H1 (cell line): Measurements from ENCODE around the gene ABL2. TPM values are rescaled to one million over a fixed set of nuclear protein-coding genes. Genes with fewer than 3 reads are reported as not detected.

Source experiments
- CTCF ChIA-PET: fragments of 300-600 bp; sonication (Branson Sonifier 250); formaldehyde crosslinking; loops from one replicate; lab custom pipeline; 2021; ENCODE audit not compliant: partially characterized antibody; lab: Charles Lee
- POLR2A ChIA-PET: fragments of 300-600 bp; sonication (Branson Sonifier 250); formaldehyde crosslinking; loops from one replicate; lab custom pipeline; 2021; ENCODE audit warnings: inconsistent platforms; ENCODE audit not compliant: partially characterized antibody; lab: Charles Lee
- DNase-seq, 2 experiments: peaks; one replicate each; pipeline versions ENCODE4 v3.0.0 to v3.0.0-alpha.2; 2010 to 2022; ENCODE audit warnings: low spot score in 2 of 2, low read depth in 1 of 2, mixed read lengths in 1 of 2
- FAIRE-seq: peaks from 2 replicates; lab custom pipeline; 2011; peaks lifted over from hg19 to GRCh38; lab: Jason Lieb, UNC
- H2AFZ ChIP-seq: 2 replicates; pipeline ENCODE4 v1.8.1; 2012; ENCODE audit warnings: low read length, inconsistent platforms
- H2AK5ac ChIP-seq: 2 replicates; pipeline ENCODE4 v1.6.1; 2013; ENCODE audit warnings: low read depth, low read length
- H2BK120ac ChIP-seq: replicated peaks from 2 replicates; pipeline ENCODE3; 2013; ENCODE audit warnings: low read depth, low read length, inconsistent platforms
- H2BK12ac ChIP-seq: 2 replicates; pipeline ENCODE4 v1.6.1; 2013; ENCODE audit warnings: low read depth, low read length
- H2BK15ac ChIP-seq: 2 replicates; pipeline ENCODE4 v1.6.1; 2013; ENCODE audit warnings: low read length
- H2BK20ac ChIP-seq: 2 replicates; pipeline ENCODE4 v1.6.1; 2013; ENCODE audit warnings: low read length
- H2BK5ac ChIP-seq: 2 replicates; pipeline ENCODE4 v1.6.1; 2013; ENCODE audit warnings: low read depth, low read length
- H3K14ac ChIP-seq: 2 replicates; pipeline ENCODE4 v1.6.1; 2013; ENCODE audit warnings: inconsistent platforms; ENCODE audit not compliant: insufficient read length
- H3K18ac ChIP-seq: 2 replicates; pipeline ENCODE4 v1.6.1; 2013; ENCODE audit warnings: low read length; ENCODE audit errors: extremely low read depth
- H3K23ac ChIP-seq: 2 replicates; pipeline ENCODE4 v1.6.1; 2013; ENCODE audit warnings: inconsistent platforms; ENCODE audit not compliant: insufficient read length
- H3K23me2 ChIP-seq: 2 replicates; pipeline ENCODE4 v1.6.1; 2013; ENCODE audit warnings: low read depth, low read length
- H3K27ac ChIP-seq: 2 replicates; pipeline ENCODE4 v1.6.1; 2011; ENCODE audit warnings: low read depth, low read length, inconsistent platforms
- H3K27me3 ChIP-seq, 4 experiments: replicated peaks in 1 of 4; 1 replicate in 1 of 4; 2 replicates in 3 of 4; pipeline versions ENCODE4 v1.6.1 to v1.8.1; 2011 to 2013; ENCODE audit warnings: low read length in 3 of 4, mild to moderate bottlenecking in 3 of 4, inconsistent platforms in 2 of 4, mixed read lengths in 2 of 4, moderate library complexity in 1 of 4; ENCODE audit not compliant: control insufficient read depth in 3 of 4, insufficient read depth in 3 of 4; ENCODE audit errors: extremely low read depth in 1 of 4
- H3K36me3 ChIP-seq, 4 experiments: 2 replicates each; pipeline versions ENCODE4 v1.6.1 to v1.8.1; 2011 to 2013; ENCODE audit warnings: mild to moderate bottlenecking in 4 of 4, low read length in 3 of 4, moderate library complexity in 2 of 4, control low read depth in 1 of 4, inconsistent platforms in 1 of 4; ENCODE audit not compliant: insufficient read depth in 4 of 4, control insufficient read depth in 2 of 4
- H3K4ac ChIP-seq: replicated peaks from 2 replicates; pipeline ENCODE3; 2013; ENCODE audit warnings: low read length, low read depth, mixed read lengths, inconsistent platforms; ENCODE audit not compliant: insufficient read length
- H3K4me1 ChIP-seq, 4 experiments: replicated peaks in 1 of 4; 1 replicate in 1 of 4; 2 replicates in 3 of 4; pipeline versions ENCODE4 v1.6.1 to v1.8.1; 2011 to 2013; ENCODE audit warnings: low read length in 3 of 4, inconsistent platforms in 2 of 4, mixed read lengths in 1 of 4; ENCODE audit not compliant: insufficient read depth in 4 of 4, control insufficient read depth in 3 of 4
- H3K4me2 ChIP-seq, 2 experiments: 2 replicates each; pipeline versions ENCODE4 v1.6.1 to v1.8.1; 2011 to 2013; ENCODE audit warnings: low read depth in 2 of 2, low read length in 2 of 2, control low read depth in 1 of 2, inconsistent platforms in 1 of 2, mild to moderate bottlenecking in 1 of 2; ENCODE audit not compliant: insufficient read depth in 1 of 2
- H3K4me3 ChIP-seq, 4 experiments: fragments of 200-600, 300-600 bp in 1 of 4; sonication (generic), shearing (Covaris generic), sonication (Bioruptor Twin) in 1 of 4; 2 replicates each; pipeline versions ENCODE4 v1.5.1 to v1.8.1; 2011 to 2016; ENCODE audit warnings: low read length in 4 of 4, low read depth in 3 of 4, control low read depth in 2 of 4, inconsistent platforms in 2 of 4, mild to moderate bottlenecking in 2 of 4, mixed read lengths in 1 of 4, moderate library complexity in 1 of 4; ENCODE audit not compliant: insufficient read depth in 2 of 4; ENCODE audit errors: extremely low read depth in 1 of 4
- H3K56ac ChIP-seq: replicated peaks from 2 replicates; pipeline ENCODE3; 2013; ENCODE audit warnings: low read depth, mild to moderate bottlenecking, mixed read lengths, low read length, inconsistent platforms; ENCODE audit not compliant: insufficient read length
- H3K79me1 ChIP-seq: 2 replicates; pipeline ENCODE4 v1.6.1; 2013; ENCODE audit warnings: low read depth, low read length, control low read depth
- H3K79me2 ChIP-seq, 2 experiments: 2 replicates each; pipeline versions ENCODE4 v1.6.1 to v1.8.1; 2012 to 2013; ENCODE audit warnings: low read length in 2 of 2, mild to moderate bottlenecking in 2 of 2, inconsistent platforms in 1 of 2; ENCODE audit not compliant: insufficient read depth in 2 of 2, control insufficient read depth in 1 of 2
- H3K9ac ChIP-seq, 4 experiments: replicated peaks in 1 of 4; 1 replicate in 1 of 4; 2 replicates in 3 of 4; pipeline versions ENCODE4 v1.6.1 to v1.8.1; 2011 to 2013; ENCODE audit warnings: low read depth in 3 of 4, low read length in 3 of 4, control low read depth in 2 of 4, mild to moderate bottlenecking in 2 of 4, moderate library complexity in 2 of 4, inconsistent platforms in 1 of 4; ENCODE audit errors: extremely low read depth in 1 of 4
- H3K9me3 ChIP-seq, 2 experiments: 2 replicates each; pipeline versions ENCODE4 v1.6.1 to v1.8.1; 2012 to 2013; ENCODE audit warnings: mild to moderate bottlenecking in 2 of 2, moderate library complexity in 2 of 2, control low read depth in 1 of 2, inconsistent platforms in 1 of 2, low read depth in 1 of 2, low read length in 1 of 2, mixed read lengths in 1 of 2; ENCODE audit not compliant: insufficient read depth in 2 of 2
- H4K20me1 ChIP-seq, 2 experiments: replicated peaks in 1 of 2; 2 replicates each; pipeline versions ENCODE3 to v1.8.1; 2011 to 2013; ENCODE audit warnings: inconsistent platforms in 2 of 2, low read length in 2 of 2, mild to moderate bottlenecking in 1 of 2; ENCODE audit not compliant: insufficient read depth in 2 of 2, control insufficient read depth in 1 of 2
- H4K5ac ChIP-seq: 2 replicates; pipeline ENCODE4 v1.6.1; 2013; ENCODE audit warnings: low read length, low read depth, mixed read lengths, inconsistent platforms; ENCODE audit not compliant: insufficient read length
- H4K8ac ChIP-seq: 2 replicates; pipeline ENCODE4 v1.8.0; 2013; ENCODE audit warnings: mild to moderate bottlenecking, moderate library complexity, low read length, inconsistent platforms; ENCODE audit not compliant: insufficient read depth; ENCODE audit errors: extremely low read depth
- H4K91ac ChIP-seq: replicated peaks from 2 replicates; pipeline ENCODE3; 2013; ENCODE audit warnings: low read length, mixed read lengths, inconsistent platforms; ENCODE audit not compliant: insufficient read length
- FOSL1 ChIP-seq: IDR thresholded peaks from 2 replicates; pipeline ENCODE4 v1.6.1; 2011; ENCODE audit warnings: mild to moderate bottlenecking, low read depth, low read length, moderate library complexity; ENCODE audit not compliant: insufficient read depth
- HDAC6 ChIP-seq: IDR thresholded peaks from one replicate; pipeline ENCODE4 v1.7.1; 2012; ENCODE audit warnings: low read depth, mild to moderate bottlenecking, inconsistent platforms, low read length, moderate library complexity
- KDM1A ChIP-seq: fragments of 200-600, 300-600 bp; sonication (generic); IDR thresholded peaks from 2 replicates; pipeline ENCODE4 v1.7.1; 2016; ENCODE audit warnings: mild to moderate bottlenecking, low read length, borderline replicate concordance
- KDM4A ChIP-seq: IDR thresholded peaks from one replicate; pipeline ENCODE4 v1.7.1; 2012; ENCODE audit warnings: low read depth, mild to moderate bottlenecking, moderate library complexity, low read length, inconsistent platforms; ENCODE audit not compliant: severe bottlenecking
- MAX ChIP-seq: IDR thresholded peaks from 2 replicates; pipeline ENCODE4 v1.6.1; 2012; ENCODE audit warnings: inconsistent platforms
- NANOG ChIP-seq: IDR thresholded peaks from 2 replicates; pipeline ENCODE4 v1.6.1; 2011; ENCODE audit warnings: low read length, low read depth, mild to moderate bottlenecking, inconsistent platforms; ENCODE audit not compliant: insufficient read depth, poor library complexity, severe bottlenecking
- SP4 ChIP-seq: IDR thresholded peaks from 2 replicates; pipeline ENCODE4 v1.6.1; 2012; ENCODE audit warnings: low read length, inconsistent platforms
- WGBS, 2 experiments: shearing (Covaris generic) in 1 of 2; methylation state at CpG; one replicate each; pipeline versions ENCODE4 v1.1.6 to v1.1.7; 2013 to 2015; ENCODE audit warnings: low lambda C conversion rate in 2 of 2, mixed read lengths in 2 of 2, inconsistent platforms in 1 of 2, low coverage in 1 of 2, missing lambda C conversion rate in 1 of 2; ENCODE audit not compliant: insufficient replicate concordance in 2 of 2, insufficient coverage in 1 of 2, insufficient read length in 1 of 2; ENCODE audit errors: extremely low coverage in 1 of 2, missing lambda C conversion rate in 1 of 2; 5-methylcytosine and 5-hydroxymethylcytosine counted together
- polyA plus RNA-seq, 7 experiments: library from polyadenylated mRNA; depleted of rRNA in 3 of 7; stranded (reverse) in 5 of 7; unstranded in 2 of 7; fragments of >200 nt in 5 of 7; fragments of 200-250 nt in 2 of 7; gene quantifications; 1 replicate in 5 of 7; 2 replicates in 1 of 7; 4 replicates in 1 of 7; pipeline versions ENCODE4 v1.2.1 to v1.2.3, GENCODE V29; 2011 to 2013; ENCODE audit warnings: missing spikeins in 2 of 7, mixed read lengths in 2 of 7
- total RNA-seq: library from RNA; stranded (reverse); fragmentation: NEBNext Ultra II Directional; extraction: Animal tissue kit (Norgen Biotek cat#: 25700); gene quantifications from 2 replicates; pipeline ENCODE4 v1.2.1, GENCODE V29; 2021

ABL2 gene
- total and polyA plus RNA-seq, 2 of the 8 experiments (the other 6 are each of a cell fraction or from before 2014, with no cell fraction given), result 4.5 to 19.1 TPM

GRCh38 chr1:179264507-179264906 is 35.0 kb upstream of the ABL2 start:
- H3K79me2 ChIP-seq, result no peaks in the 10 kb centered on the region
- H2BK5ac ChIP-seq, result no peak overlapping the region
- no peaks in the 10 kb centered on the region for H3K4me1 ChIP-seq
- no peaks in the 10 kb centered on the region for H4K20me1 ChIP-seq
- H3K4ac ChIP-seq, result no peak overlapping the region
- H4K5ac ChIP-seq, result no peak overlapping the region
- no peak overlapping the region for H4K8ac ChIP-seq
- no peaks in the 10 kb centered on the region for H3K79me1 ChIP-seq
- CTCF ChIA-PET, result no interaction called here
- no peak overlapping the region for H3K14ac ChIP-seq
- DNase-seq, result no peak
- 82% methylated on average over 3 of the region's 3 CpGs; no CpG with 5 or more reads in 1 of the 2 experiments for WGBS, 2 experiments
- H3K23ac ChIP-seq, result no peak overlapping the region
- no peak for FAIRE-seq
- H4K91ac ChIP-seq, result no peak overlapping the region
- TF ChIP-seq KDM1A, result no peak
- no peak for TF ChIP-seq NANOG
- no peak for TF ChIP-seq FOSL1
- TF ChIP-seq KDM4A, result no peak
- no peak for TF ChIP-seq MAX
- TF ChIP-seq SP4, result no peak
- no peak for TF ChIP-seq HDAC6
- TF ChIP-seq, all 59 proteins: peak for 0
- H3K23me2 ChIP-seq, result no peaks in the 10 kb centered on the region
- no peak overlapping the region for H2AFZ ChIP-seq
- no peak overlapping the region for H3K56ac ChIP-seq
- H3K36me3 ChIP-seq, result no peaks in the 10 kb centered on the region
- no peak overlapping the region for H3K4me3 ChIP-seq
- no peak overlapping the region for H3K18ac ChIP-seq
- H2BK15ac ChIP-seq, result no peak overlapping the region
- POLR2A ChIA-PET, result no interaction called here
- no peak overlapping the region for H2BK20ac ChIP-seq
- no peak overlapping the region for H3K9ac ChIP-seq
- no peak overlapping the region for H2BK120ac ChIP-seq
- H3K9me3 ChIP-seq, result no peaks in the 10 kb centered on the region; a peak in 1 of 4 replicates
- no peak overlapping the region for H3K27ac ChIP-seq
- H2BK12ac ChIP-seq, result no peak overlapping the region
- H3K27me3 ChIP-seq, result no peaks in the 10 kb centered on the region
- no peak overlapping the region for H2AK5ac ChIP-seq
- no peak overlapping the region for H3K4me2 ChIP-seq
